ENCODE measurements around the gene TUBGCP6. TPM values are rescaled to one million over a fixed set of nuclear protein-coding genes. Genes with fewer than 3 reads are reported as not detected.
A peak's percentile ranks its signal among the peaks of the same experiment; 100 is the strongest.

TUBGCP6 gene
- total RNA-seq, 1 donor from 2014 or later, result 48.5 TPM

- H3K9me3 ChIP-seq, result no peaks in the 10 kb centered on the region
- H3K4me1 ChIP-seq, result peaks cover 20% of the 10 kb centered on the region
- no peaks in the 10 kb centered on the region for H3K36me3 ChIP-seq
- peaks cover 2% of the 10 kb centered on the region for H3K27me3 ChIP-seq (ENCODE audit: low read depth)
- intact Hi-C loops (cut with DNase I), result no loop called here
- H3K4me3 ChIP-seq, result no peak overlapping the region
- H3K27ac ChIP-seq, result no peak overlapping the region
- ATAC-seq, result no peak
- no peak for TF ChIP-seq CTCF (IDR thresholded peaks at IDR 0.05)
- DNase-seq, result no peak
These were observed 10.8 kb upstream of the TUBGCP6 start for GRCh38 chr22:50255607-50256006.

- Histone ChIP-seq H3K27ac (no peak overlapping the region), H3K27me3 (ENCODE audit: low read depth) (no peaks in the 10 kb centered on the region), H3K9me3 (no peaks in the 10 kb centered on the region), H3K36me3 (no peaks in the 10 kb centered on the region), H3K4me1 (peaks cover 20% of the 10 kb centered on the region), H3K4me3 (no peak overlapping the region)
- ATAC-seq (no peak), DNase-seq (no peak)
- intact Hi-C loops (cut with DNase I), result no loop called here
- TF ChIP-seq CTCF (IDR thresholded peaks at IDR 0.05), result no peak
These were observed 10.3 kb upstream of the TUBGCP6 start for GRCh38 chr22:50255099-50255498.

- no peak for TF ChIP-seq CTCF (IDR thresholded peaks at IDR 0.05)
- intact Hi-C loops (cut with DNase I), result no loop called here
- Histone ChIP-seq H3K4me3 (no peak overlapping the region), H3K9me3 (no peaks in the 10 kb centered on the region), H3K36me3 (no peaks in the 10 kb centered on the region), H3K27me3 (ENCODE audit: low read depth) (no peaks in the 10 kb centered on the region), H3K4me1 (peaks cover 29% of the 10 kb centered on the region), H3K27ac (no peak overlapping the region)
- no peak for DNase-seq
- ATAC-seq, result no peak
These were observed 9.1 kb upstream of the TUBGCP6 start for GRCh38 chr22:50253941-50254340.

GRCh38 chr22:50253046-50253915 is 8.5 kb upstream of the TUBGCP6 start:
- DNase-seq (no peak), ATAC-seq (no peak)
- no peaks in the 10 kb centered on the region for H3K36me3 ChIP-seq
- no peaks in the 10 kb centered on the region for H3K9me3 ChIP-seq
- H3K27ac ChIP-seq, result no peak overlapping the region
- no peaks in the 10 kb centered on the region for H3K27me3 ChIP-seq (ENCODE audit: low read depth)
- H3K4me3 ChIP-seq, result no peak overlapping the region
- TF ChIP-seq CTCF (IDR thresholded peaks at IDR 0.05), result no peak
- peaks cover 29% of the 10 kb centered on the region for H3K4me1 ChIP-seq
- intact Hi-C loops (cut with DNase I), result no loop called here

- ATAC-seq (peak; percentile 80 to 82), DNase-seq (peak; percentile 83)
- H3K4me3 ChIP-seq, result peak overlapping the region; percentile 92
- H3K4me1 ChIP-seq, result peaks cover 36% of the 10 kb centered on the region
- H3K27me3 ChIP-seq (ENCODE audit: low read depth), result no peaks in the 10 kb centered on the region
- H3K9me3 ChIP-seq, result no peaks in the 10 kb centered on the region
- TF ChIP-seq CTCF (IDR thresholded peaks at IDR 0.05), result peak; percentile 75
- intact Hi-C loops (cut with DNase I), result no loop called here
- H3K36me3 ChIP-seq, result no peaks in the 10 kb centered on the region
- H3K27ac ChIP-seq, result peak overlapping the region; percentile 79
These were observed 7.5 kb upstream of the TUBGCP6 start for GRCh38 chr22:50252082-50253045.
